Activated T-helper 9 cell treated with anti-CD3 and anti-CD28 coated beads, Interleukin-2, amount 50 U/mL, for 16 hours (primary cell): Measurements from ENCODE around the gene SFTPA2.
"Not testable (repeated sequence)": the region's sequence is repeated elsewhere in the genome, so short reads cannot be mapped to it uniquely, and the experiment has no call there.

Experiments
- DNase-seq: peaks from one replicate; pipeline ENCODE4 v3.0.0-alpha.2; 2020; ENCODE audit warnings: low read depth

SFTPA2 gene

GRCh38 chr10:79556961-79557360 lies 3.2 kb downstream of the SFTPA2 start:
- not testable (repeated sequence) for DNase-seq

GRCh38 chr10:79555354-79556309 lies 4.6 kb downstream of the SFTPA2 start:
- no peak for DNase-seq

- no peak for DNase-seq
These were observed 8.1 kb downstream of the SFTPA2 start for GRCh38 chr10:79552143-79552542.

- no peak for DNase-seq
These were observed 12.2 kb downstream of the SFTPA2 start for GRCh38 chr10:79547973-79548372.

- not testable (repeated sequence) for DNase-seq
These were observed 13.1 kb downstream of the SFTPA2 start for GRCh38 chr10:79547128-79547527.

- DNase-seq: not testable (repeated sequence)
These were observed 15.1 kb downstream of the SFTPA2 start for GRCh38 chr10:79544926-79545659.

GRCh38 chr10:79544408-79544807 lies 15.8 kb downstream of the SFTPA2 start:
- DNase-seq: not testable (repeated sequence)

GRCh38 chr10:79542626-79543025 lies 17.6 kb downstream of the SFTPA2 start:
- no peak for DNase-seq

GRCh38 chr10:79540930-79541329 lies 19.3 kb downstream of the SFTPA2 start:
- not testable (repeated sequence) for DNase-seq

- not testable (repeated sequence) for DNase-seq
These were observed 21.9 kb downstream of the SFTPA2 start for GRCh38 chr10:79538311-79538710.

GRCh38 chr10:79533903-79534175 lies 26.4 kb downstream of the SFTPA2 start:
- DNase-seq: not testable (repeated sequence)

- not testable (repeated sequence) for DNase-seq
These were observed 26.9 kb downstream of the SFTPA2 start for GRCh38 chr10:79533142-79533902.

- DNase-seq: not testable (repeated sequence)
These were observed 31.9 kb downstream of the SFTPA2 start for GRCh38 chr10:79528261-79528660.

- not testable (repeated sequence) for DNase-seq
These were observed 35.0 kb downstream of the SFTPA2 start for GRCh38 chr10:79525049-79525710.

- DNase-seq: not testable (repeated sequence)
These were observed 36.9 kb downstream of the SFTPA2 start for GRCh38 chr10:79523157-79523853.

GRCh38 chr10:79522464-79522863 lies 37.7 kb downstream of the SFTPA2 start:
- DNase-seq: not testable (repeated sequence)

- not testable (repeated sequence) for DNase-seq
These were observed 38.5 kb downstream of the SFTPA2 start for GRCh38 chr10:79521751-79522150.

GRCh38 chr10:79517567-79517966 lies 42.6 kb downstream of the SFTPA2 start:
- DNase-seq: not testable (repeated sequence)

GRCh38 chr10:79516532-79517205 lies 43.5 kb downstream of the SFTPA2 start:
- not testable (repeated sequence) for DNase-seq

GRCh38 chr10:79511891-79512583 lies 48.2 kb downstream of the SFTPA2 start, which contains the start of gene EIF5AL1:
Gene EIF5AL1, plus strand, starts transcription at chr10:79512533. Its CDS starts 117 bp downstream, at chr10:79512650.
- DNase-seq: not testable (repeated sequence)
